Brain microvascular endothelial cell (primary cell): ENCODE data around the gene UROS.

Source experiments
- DNase-seq: peaks from one replicate; pipeline ENCODE4 v3.0.0-alpha.2; 2020
- H3K27ac ChIP-seq: fragments of 250-450 bp; sonication (Bioruptor Pico); 2 replicates; pipeline ENCODE4 v1.5.1; 2020; ENCODE audit warnings: mild to moderate bottlenecking, moderate library complexity
- H3K27me3 ChIP-seq: fragments of 250-450 bp; sonication (Bioruptor Pico); replicated peaks from 2 replicates; pipeline ENCODE4 v1.5.1; 2020; ENCODE audit warnings: mild to moderate bottlenecking
- H3K36me3 ChIP-seq: fragments of 250-450 bp; sonication (Bioruptor Pico); replicated peaks from 2 replicates; pipeline ENCODE4 v1.5.1; 2020; ENCODE audit warnings: mild to moderate bottlenecking
- H3K4me3 ChIP-seq: 2 replicates; pipeline ENCODE4 v1.5.1; 2011; ENCODE audit warnings: low read depth, mild to moderate bottlenecking, control low read depth, low read length, moderate library complexity
- CTCF ChIP-seq: IDR thresholded peaks from 2 replicates; pipeline ENCODE4 v1.5.1; 2011; ENCODE audit warnings: low read depth, mild to moderate bottlenecking, moderate library complexity, low read length, control low read depth, inconsistent platforms; ENCODE audit errors: missing control alignments
- in situ Hi-C: cut with HindIII; loops from 2 replicates; pipeline ENCODE4 v1.10.0; 2017; ENCODE audit warnings: low sequenced_read_pairs, low pct_ligation_motif_present

UROS gene

GRCh38 chr10:125848857-125849256 lies 25.8 kb upstream of the UROS start:
- DNase-seq, result no peak
- H3K36me3 ChIP-seq, result peaks cover 18% of the 10 kb centered on the region
- no peak for TF ChIP-seq CTCF

GRCh38 chr10:125848371-125848770 lies 25.3 kb upstream of the UROS start:
- H3K36me3 ChIP-seq, result peaks cover 18% of the 10 kb centered on the region
- TF ChIP-seq CTCF, result no peak
- H3K4me3 ChIP-seq, result no peak overlapping the region
- H3K27me3 ChIP-seq, result no peaks in the 10 kb centered on the region
- no peak overlapping the region for H3K27ac ChIP-seq
- in situ Hi-C loops, result no loop called here
- no peak for DNase-seq

More at GRCh38 chr10:125848857-125849256, 25.8 kb upstream of the UROS start:
- Histone ChIP-seq H3K4me3 (no peak overlapping the region), H3K27ac (no peak overlapping the region), H3K27me3 (no peaks in the 10 kb centered on the region)
- in situ Hi-C loops, result no loop called here

GRCh38 chr10:125846894-125847293 lies 23.8 kb upstream of the UROS start:
- H3K27me3 ChIP-seq, result no peaks in the 10 kb centered on the region
- DNase-seq, result no peak
- no peak overlapping the region for H3K4me3 ChIP-seq
- in situ Hi-C loops, result no loop called here
- no peak overlapping the region for H3K27ac ChIP-seq
- TF ChIP-seq CTCF, result no peak
- peaks cover 14% of the 10 kb centered on the region for H3K36me3 ChIP-seq

- in situ Hi-C loops, result no loop called here
- Histone ChIP-seq H3K36me3 (peaks cover 13% of the 10 kb centered on the region), H3K27ac (no peak overlapping the region), H3K27me3 (no peaks in the 10 kb centered on the region), H3K4me3 (no peak overlapping the region)
- no peak for TF ChIP-seq CTCF
- DNase-seq, result no peak
These were observed 22.6 kb upstream of the UROS start for GRCh38 chr10:125845617-125846016.

GRCh38 chr10:125844751-125845221 lies 21.7 kb upstream of the UROS start:
- no peak overlapping the region for H3K27ac ChIP-seq
- no peaks in the 10 kb centered on the region for H3K27me3 ChIP-seq
- in situ Hi-C loops, result no loop called here
- H3K36me3 ChIP-seq, result peaks cover 21% of the 10 kb centered on the region
- DNase-seq, result no peak
- no peak overlapping the region for H3K4me3 ChIP-seq
- no peak for TF ChIP-seq CTCF

- Histone ChIP-seq H3K36me3 (peaks cover 25% of the 10 kb centered on the region), H3K4me3 (no peak overlapping the region), H3K27me3 (no peaks in the 10 kb centered on the region), H3K27ac (no peak overlapping the region)
- no peak for DNase-seq
- in situ Hi-C loops, result no loop called here
- TF ChIP-seq CTCF, result no peak
These were observed 20.7 kb upstream of the UROS start for GRCh38 chr10:125843603-125844329.
